ENCODE results near the gene SV2A. TPM values are rescaled to one million over a fixed set of nuclear protein-coding genes. Genes with fewer than 3 reads are reported as not detected.

SV2A gene
- total RNA-seq, 1 experiment from 2014 or later, result 4.7 TPM

Other genes with a start within 250 kb of the SV2A start
- not detected in 2 replicates for gene FCGR1A, start 135.2 kb downstream of the SV2A start, total RNA-seq (2022)
- gene BOLA1, start 18.3 kb downstream of the SV2A start, total RNA-seq (2022), result 22.7 and 22.9 TPM in 2 replicates
- 103 and 104 TPM in 2 replicates for gene SF3B4, start 10.0 kb upstream of the SV2A start, total RNA-seq (2022)
- 2.2 and 2.3 TPM in 2 replicates for gene MTMR11, start 19.0 kb upstream of the SV2A start, total RNA-seq (2022)
- 18.3 and 19.6 TPM in 2 replicates for gene OTUD7B, start 92.9 kb upstream of the SV2A start, total RNA-seq (2022)
- 19.8 and 25.0 TPM in 2 replicates for gene VPS45, start 149.9 kb upstream of the SV2A start, total RNA-seq (2022)
- 2.1 and 3.6 TPM in 2 replicates for gene PLEKHO1, start 232.1 kb upstream of the SV2A start, total RNA-seq (2022)